Adipose tissue (tissue), 3 donors: ENCODE results near the gene STYXL2. TPM values are rescaled to one million over a fixed set of nuclear protein-coding genes. Genes with fewer than 3 reads are reported as not detected.

Experiments
- H3K27ac ChIP-seq: one replicate; pipeline ENCODE4 v1.5.1; 2013; ENCODE audit warnings: low read depth, low read length
- WGBS, 3 donors: extraction: QIAGEN DNeasy Blood & Tissue Kit; methylation state at CpG; one replicate each; pipeline ENCODE4 v1.1.7; 2013; 5-methylcytosine and 5-hydroxymethylcytosine counted together
- polyA plus RNA-seq, 3 donors: library from polyadenylated mRNA; stranded (reverse); fragments of 200-250 nt; gene quantifications; one replicate each; pipeline ENCODE4 v1.2.3, GENCODE V29; 2013
- donor health status: healthy with polysubstance abuse.
- donor health status: Bipolar disorder and iron deficiency.
- donor health status: healthy.

The STYXL2 gene
- polyA plus RNA-seq, 3 donors = 0.01 to 0.11 (median 0.04) TPM

GRCh38 chr1:167102906-167103573 is 9.2 kb downstream of the STYXL2 start:
- 75 to 84% (median 77%) methylated on average over 5 of the region's 5 CpGs for WGBS, 3 donors
- H3K27ac ChIP-seq = no peak overlapping the region

GRCh38 chr1:167104256-167104633 is 10.4 kb downstream of the STYXL2 start:
- 35 to 79% (median 40%) methylated on average over 6 of the region's 6 CpGs for WGBS, 3 donors
- no peak overlapping the region for H3K27ac ChIP-seq

- 15 to 30% (median 23%) methylated on average over 12 of the region's 12 CpGs for WGBS, 3 donors
- H3K27ac ChIP-seq = no peak overlapping the region
These were observed 11.6 kb downstream of the STYXL2 start for GRCh38 chr1:167105271-167106118.

GRCh38 chr1:167106119-167106461 is 12.2 kb downstream of the STYXL2 start:
- H3K27ac ChIP-seq = no peak overlapping the region
- WGBS, 3 donors = 61 to 76% (median 74%) methylated on average over 4 of the region's 4 CpGs

GRCh38 chr1:167107456-167107855 is 13.6 kb downstream of the STYXL2 start:
- no peak overlapping the region for H3K27ac ChIP-seq

- H3K27ac ChIP-seq = no peak overlapping the region
- 44 to 72% (median 65%) methylated on average over 2 of the region's 2 CpGs for WGBS, 3 donors
These were observed 15.2 kb downstream of the STYXL2 start for GRCh38 chr1:167109125-167109524.

- WGBS, 3 donors = 67 to 75% (median 68%) methylated on average over 3 of the region's 3 CpGs
- no peak overlapping the region for H3K27ac ChIP-seq
These were observed 16.7 kb downstream of the STYXL2 start for GRCh38 chr1:167110586-167110985.

GRCh38 chr1:167111868-167112709 is 18.2 kb downstream of the STYXL2 start:
- H3K27ac ChIP-seq = no peak overlapping the region
- 72 to 85% (median 85%) methylated on average over 4 of the region's 4 CpGs for WGBS, 3 donors

GRCh38 chr1:167114725-167115124 is 20.9 kb downstream of the STYXL2 start:
- no peak overlapping the region for H3K27ac ChIP-seq

GRCh38 chr1:167115655-167116054 is 21.8 kb downstream of the STYXL2 start:
- WGBS, 3 donors = 34 to 63% (median 61%) methylated on average over 5 of the region's 5 CpGs
- H3K27ac ChIP-seq = no peak overlapping the region

- WGBS, 3 donors = 31 to 72% (median 46%) methylated on average over 1 of the region's 1 CpG
- H3K27ac ChIP-seq = no peak overlapping the region
These were observed 22.3 kb downstream of the STYXL2 start for GRCh38 chr1:167116174-167116573.

GRCh38 chr1:167117225-167117624 is 23.4 kb downstream of the STYXL2 start:
- no peak overlapping the region for H3K27ac ChIP-seq
- WGBS, 3 donors = 92 to 97% (median 97%) methylated on average over 9 of the region's 9 CpGs

- WGBS, 3 donors = 72 to 89% (median 85%) methylated on average over 5 of the region's 5 CpGs
- no peak overlapping the region for H3K27ac ChIP-seq
These were observed 24.3 kb downstream of the STYXL2 start for GRCh38 chr1:167118188-167118587.

- 94 to 98% (median 97%) methylated on average over 3 of the region's 3 CpGs for WGBS, 3 donors
- no peak overlapping the region for H3K27ac ChIP-seq
These were observed 25.8 kb downstream of the STYXL2 start for GRCh38 chr1:167119696-167120095.

- WGBS, 3 donors = 48 to 59% (median 51%) methylated on average over 13 of the region's 13 CpGs
- H3K27ac ChIP-seq = no peak overlapping the region
These were observed 27.0 kb downstream of the STYXL2 start for GRCh38 chr1:167120899-167121298.

GRCh38 chr1:167121375-167122120 is 27.7 kb downstream of the STYXL2 start:
- H3K27ac ChIP-seq = no peak overlapping the region
- whole genome bisulfite sequencing, 3 donors = 5 to 11% (median 9%) methylated on average over 47 of the region's 47 CpGs

GRCh38 chr1:167122121-167122480 is 28.2 kb downstream of the STYXL2 start:
- WGBS, 3 donors = 73 to 80% (median 77%) methylated on average over 5 of the region's 5 CpGs
- H3K27ac ChIP-seq = no peak overlapping the region

GRCh38 chr1:167122568-167122967 is 28.7 kb downstream of the STYXL2 start:
- 91 to 94% (median 94%) methylated on average over 4 of the region's 4 CpGs for WGBS, 3 donors
- no peak overlapping the region for H3K27ac ChIP-seq

GRCh38 chr1:167126317-167126716 is 32.4 kb downstream of the STYXL2 start:
- 79 to 95% (median 90%) methylated on average over 28 of the region's 28 CpGs for WGBS, 3 donors
- H3K27ac ChIP-seq = no peak overlapping the region
